Occipital lobe (tissue), 2 donors: ENCODE measurements around the gene EMC1. TPM values are rescaled to one million over a fixed set of nuclear protein-coding genes. Genes with fewer than 3 reads are reported as not detected.
"Not testable (repeated sequence)": the region's sequence is repeated elsewhere in the genome, so short reads cannot be mapped to it uniquely, and the experiment has no call there.

ENCODE experiments used
- DNase-seq: peaks from one replicate; lab custom pipeline; 2025; lab: John Stamatoyannopoulos, UW
- total RNA-seq: library from RNA; depleted of rRNA; stranded (reverse); fragments of >200 nt; gene quantifications from one replicate; pipeline ENCODE4 v1.2.3, GENCODE V29; 2014

EMC1 gene
- total RNA-seq, 1 donor from 2014 or later = 74.1 TPM

- DNase-seq = no peak
Observed at GRCh38 chr1:19191811-19192210, 59.5 kb downstream of the EMC1 start.

- no peak for DNase-seq
Observed at GRCh38 chr1:19190468-19190867, 60.9 kb downstream of the EMC1 start.

GRCh38 chr1:19189270-19189669 is 62.1 kb downstream of the EMC1 start:
- DNase-seq = no peak

- no peak for DNase-seq
Observed at GRCh38 chr1:19187852-19188251, 63.5 kb downstream of the EMC1 start.

GRCh38 chr1:19186001-19186400 is 65.3 kb downstream of the EMC1 start:
- DNase-seq = no peak

DNA sequence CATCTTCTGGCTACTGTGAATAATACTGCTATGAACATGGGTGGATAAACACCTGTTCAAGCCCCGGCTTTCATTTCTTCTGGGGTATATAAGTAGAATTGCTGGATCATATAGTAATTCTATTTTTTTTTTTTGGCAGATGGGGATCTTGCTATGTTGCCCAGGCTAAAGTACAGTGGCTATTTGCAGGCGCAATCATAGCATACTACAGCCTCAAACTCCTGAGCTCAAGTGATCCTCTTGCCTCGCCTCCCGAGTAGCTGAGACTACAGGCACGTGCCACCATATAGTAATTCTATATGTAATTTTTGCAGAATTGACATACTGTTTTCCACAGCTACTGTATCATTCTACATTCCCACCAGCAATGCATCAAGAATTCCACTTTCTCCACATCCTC is 69.1 kb downstream of the EMC1 start:
- no peak for DNase-seq

DNA sequence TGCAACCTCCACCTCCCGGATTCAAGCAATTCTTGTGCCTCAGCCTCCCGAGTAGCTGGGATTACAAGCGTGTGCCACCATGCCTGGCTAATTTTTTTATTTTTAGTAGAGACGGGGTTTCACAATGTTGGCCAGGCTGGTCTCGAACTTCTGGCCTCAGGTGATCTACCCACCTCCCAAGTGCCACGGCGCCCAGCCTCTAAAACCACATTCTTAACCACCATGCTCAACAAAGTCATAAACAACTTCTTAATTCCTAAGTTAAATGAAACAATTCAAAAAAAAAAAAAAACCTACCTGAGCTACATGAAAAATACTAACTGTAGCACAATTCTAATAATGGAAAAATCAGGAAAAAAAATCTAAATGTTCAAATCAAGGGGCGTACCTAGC is 71.1 kb downstream of the EMC1 start:
- DNase-seq = not testable (repeated sequence)

- DNase-seq = no peak
Observed at GRCh38 chr1:19179597-19180264, 71.6 kb downstream of the EMC1 start.

DNA sequence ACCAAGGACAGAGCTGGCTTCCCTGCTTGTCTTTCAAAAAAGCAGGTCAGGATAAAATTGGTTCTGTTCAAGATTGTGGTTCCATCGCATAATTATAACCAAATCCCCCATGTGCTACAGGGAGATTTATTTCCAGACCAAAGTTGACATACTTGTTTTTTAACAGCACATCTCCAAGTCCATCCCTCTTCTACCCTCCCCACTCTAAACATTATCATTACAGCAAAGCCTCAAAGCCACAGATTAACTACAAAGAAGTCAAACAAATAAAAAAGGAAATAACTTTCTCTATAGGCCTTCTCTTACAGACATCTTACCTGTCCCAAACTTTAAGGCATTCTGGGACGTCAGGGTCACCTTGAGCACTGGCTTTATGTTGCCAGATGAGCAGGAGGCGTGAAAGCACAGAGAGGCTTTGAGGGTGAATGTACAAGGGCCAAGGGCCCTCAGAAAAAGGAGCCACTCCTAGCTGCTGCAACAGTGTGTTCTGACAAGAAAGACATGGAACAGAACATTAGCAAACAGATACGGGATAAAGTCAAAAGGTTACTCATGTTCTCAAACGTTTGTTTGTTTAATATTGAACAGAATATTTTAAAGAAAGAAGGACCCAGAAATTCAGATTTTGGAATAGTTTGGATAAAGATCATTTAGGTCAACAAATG is 72.5 kb downstream of the EMC1 start:
- no peak for DNase-seq

DNA sequence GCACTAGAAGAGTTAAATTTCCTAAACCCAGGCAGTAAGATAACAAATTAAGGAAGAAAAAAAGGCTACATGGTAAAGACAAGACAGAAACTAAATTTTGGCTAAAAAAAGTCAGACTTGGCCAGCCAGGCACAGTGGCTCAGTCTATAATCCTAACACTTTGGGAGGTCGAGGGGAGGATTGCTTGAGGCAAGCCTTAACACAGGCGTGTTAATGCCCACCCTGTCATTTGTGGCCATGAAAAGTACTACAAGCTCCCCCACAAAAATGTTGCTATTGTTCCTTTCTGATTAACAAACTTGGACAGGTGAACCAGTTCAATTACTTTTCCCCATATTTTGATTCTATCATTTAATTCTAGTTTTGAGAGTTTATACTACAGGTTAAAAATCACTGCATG is 73.5 kb downstream of the EMC1 start:
- DNase-seq = no peak

DNA sequence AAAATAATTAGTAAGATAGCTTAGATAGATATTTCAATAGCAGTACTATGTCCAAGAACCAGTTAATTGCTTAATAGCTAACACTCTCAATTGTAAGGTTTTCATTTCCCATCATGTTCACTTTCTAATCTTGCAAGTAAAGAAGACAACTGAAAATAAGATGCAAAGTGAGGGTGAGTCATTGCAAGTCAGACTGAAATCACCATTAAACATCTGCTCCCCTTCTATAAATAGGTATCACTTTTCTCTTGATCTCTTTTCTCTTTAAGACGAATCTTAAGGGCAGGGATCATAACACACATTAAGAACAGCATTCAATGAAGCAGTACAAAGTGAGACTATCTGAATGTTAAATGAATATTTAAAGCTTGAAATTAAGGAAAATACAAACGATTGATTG is 81.7 kb downstream of the EMC1 start:
- DNase-seq = no peak

DNA sequence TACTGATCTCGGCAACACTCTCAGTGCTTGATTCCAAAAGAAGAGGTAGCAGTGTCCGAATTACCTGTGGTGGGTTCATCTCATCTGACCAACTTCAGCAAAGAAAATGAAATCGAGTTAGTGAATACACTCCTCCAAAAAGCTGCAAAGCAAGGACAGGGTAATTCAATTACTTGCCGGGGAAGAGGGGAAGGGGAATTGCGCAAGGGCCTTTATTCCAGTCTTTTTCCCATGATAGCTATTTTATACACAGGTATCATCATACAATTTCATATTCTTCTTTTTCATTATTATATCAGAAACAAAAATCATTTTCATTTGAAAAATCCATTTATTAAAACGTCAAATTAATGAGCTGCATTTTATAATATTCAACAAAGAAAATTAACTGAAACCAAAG is 84.2 kb downstream of the EMC1 start:
- no peak for DNase-seq

- no peak for DNase-seq
Observed at GRCh38 chr1:19166066-19166465, 85.3 kb downstream of the EMC1 start.

Other genes with a start within 250 kb of the EMC1 start
- 75.0 TPM for gene UBR4, start 41.3 kb downstream of the EMC1 start, total RNA-seq
- 26.0 TPM for gene MRTO4, start 281 bp upstream of the EMC1 start, total RNA-seq
- gene AKR7A3, start 37.2 kb upstream of the EMC1 start, total RNA-seq = 1.2 TPM
- 24.2 TPM for gene AKR7A2, start 60.6 kb upstream of the EMC1 start, total RNA-seq
- 18.4 TPM for gene SLC66A1, start 60.8 kb upstream of the EMC1 start, total RNA-seq
- 38.4 TPM for gene CAPZB, start 234.0 kb upstream of the EMC1 start, total RNA-seq